Gastroesophageal sphincter (tissue), 3 donors: ENCODE measurements around the gene BTBD6.

Experiments
- POLR2A ChIP-seq, 2 donors: fragments of 450-650 bp; IDR thresholded peaks; one replicate each; pipeline ENCODE4 v1.6.1; 2017; ENCODE audit warnings: antibody characterized with exemption in 2 of 2, mild to moderate bottlenecking in 2 of 2, moderate library complexity in 1 of 2
- POLR2AphosphoS5 ChIP-seq: sonication (generic); formaldehyde crosslinking; IDR thresholded peaks from one replicate; pipeline ENCODE4 v1.6.1; 2017; ENCODE audit warnings: antibody characterized with exemption
- TF ChIP-seq, protein P1 (sequence below), 4 experiments: fragments of 200-600 bp in 2 of 4; fragments of 450-650 bp in 2 of 4; sonication (generic) in 1 of 4; IDR thresholded peaks; one replicate each; pipeline ENCODE4 v1.5.1; 2017 to 2019; ENCODE audit warnings: antibody characterized with exemption in 4 of 4, mild to moderate bottlenecking in 2 of 4, moderate library complexity in 2 of 4

DNA sequence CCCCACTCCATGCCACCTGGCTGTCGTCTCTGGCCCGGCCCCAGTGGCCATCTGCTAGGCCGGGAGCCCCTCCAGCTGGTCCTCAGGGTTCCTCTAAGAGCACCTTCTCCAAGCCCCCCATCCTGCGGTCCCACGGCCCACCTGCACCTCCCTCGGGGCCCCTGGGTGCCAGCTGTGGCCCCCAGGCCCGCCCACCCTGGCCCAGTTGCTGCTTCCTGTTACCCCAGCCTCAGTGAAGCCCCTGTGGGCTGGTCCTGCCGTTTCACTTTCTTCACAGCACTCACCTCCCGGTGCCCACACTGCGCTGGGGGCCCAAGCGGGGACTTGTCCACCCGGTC is 39.6 kb upstream of the BTBD6 start:
- TF ChIP-seq POLR2AphosphoS5 (no peak), POLR2A (IDR thresholded peaks at IDR 0.05) (no peak)
- TF ChIP-seq, protein P1, sequence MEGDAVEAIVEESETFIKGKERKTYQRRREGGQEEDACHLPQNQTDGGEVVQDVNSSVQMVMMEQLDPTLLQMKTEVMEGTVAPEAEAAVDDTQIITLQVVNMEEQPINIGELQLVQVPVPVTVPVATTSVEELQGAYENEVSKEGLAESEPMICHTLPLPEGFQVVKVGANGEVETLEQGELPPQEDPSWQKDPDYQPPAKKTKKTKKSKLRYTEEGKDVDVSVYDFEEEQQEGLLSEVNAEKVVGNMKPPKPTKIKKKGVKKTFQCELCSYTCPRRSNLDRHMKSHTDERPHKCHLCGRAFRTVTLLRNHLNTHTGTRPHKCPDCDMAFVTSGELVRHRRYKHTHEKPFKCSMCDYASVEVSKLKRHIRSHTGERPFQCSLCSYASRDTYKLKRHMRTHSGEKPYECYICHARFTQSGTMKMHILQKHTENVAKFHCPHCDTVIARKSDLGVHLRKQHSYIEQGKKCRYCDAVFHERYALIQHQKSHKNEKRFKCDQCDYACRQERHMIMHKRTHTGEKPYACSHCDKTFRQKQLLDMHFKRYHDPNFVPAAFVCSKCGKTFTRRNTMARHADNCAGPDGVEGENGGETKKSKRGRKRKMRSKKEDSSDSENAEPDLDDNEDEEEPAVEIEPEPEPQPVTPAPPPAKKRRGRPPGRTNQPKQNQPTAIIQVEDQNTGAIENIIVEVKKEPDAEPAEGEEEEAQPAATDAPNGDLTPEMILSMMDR (IDR thresholded peaks at IDR 0.05), result no peak
